GM20431 (cell line): ENCODE results near the gene FUT8.
"Not testable (repeated sequence)": the region's sequence is repeated elsewhere in the genome, so short reads cannot be mapped to it uniquely, and the experiment has no call there.

Source experiments
- in situ Hi-C: fragments of 300-500 bp; cut with MseI, MboI; formaldehyde crosslinking; loops from one replicate; pipeline ENCODE4 v1.15.0; 2020; ENCODE audit warnings: low sequenced_read_pairs; ENCODE audit not compliant: unreplicated experiment

The FUT8 gene

GRCh38 chr14:65599375-65599774 is 186.8 kb downstream of the FUT8 start:
- in situ Hi-C loops = no loop called here

- in situ Hi-C loops = no loop called here
Measured at GRCh38 chr14:65600742-65601141, 188.2 kb downstream of the FUT8 start.

GRCh38 chr14:65604535-65604934 is 192.0 kb downstream of the FUT8 start:
- in situ Hi-C loops = no loop called here

GRCh38 chr14:65604936-65605335 is 192.4 kb downstream of the FUT8 start:
- in situ Hi-C loops = no loop called here

- in situ Hi-C loops = no loop called here
Measured at GRCh38 chr14:65606460-65606859, 193.9 kb downstream of the FUT8 start.

- in situ Hi-C loops = no loop called here
Measured at GRCh38 chr14:65613131-65613650, 200.7 kb downstream of the FUT8 start.

- in situ Hi-C loops = no loop called here
Measured at GRCh38 chr14:65618996-65619395, 206.5 kb downstream of the FUT8 start.

GRCh38 chr14:65620195-65620594 is 207.7 kb downstream of the FUT8 start:
- in situ Hi-C loops = no loop called here

GRCh38 chr14:65622703-65623102 is 210.2 kb downstream of the FUT8 start:
- in situ Hi-C loops = no loop called here

GRCh38 chr14:65623759-65624158 is 211.2 kb downstream of the FUT8 start:
- in situ Hi-C loops = no loop called here

GRCh38 chr14:65627315-65627714 is 214.8 kb downstream of the FUT8 start:
- in situ Hi-C loops = no loop called here

GRCh38 chr14:65628664-65629063 is 216.1 kb downstream of the FUT8 start:
- in situ Hi-C loops = no loop called here

GRCh38 chr14:65631040-65631439 is 218.5 kb downstream of the FUT8 start:
- in situ Hi-C loops = no loop called here

- in situ Hi-C loops = no loop called here
Measured at GRCh38 chr14:65632487-65632886, 220.0 kb downstream of the FUT8 start.

GRCh38 chr14:65633666-65634065 is 221.1 kb downstream of the FUT8 start:
- in situ Hi-C loops = not testable (repeated sequence)

- in situ Hi-C loops = no loop called here
Measured at GRCh38 chr14:65637780-65638179, 225.2 kb downstream of the FUT8 start.

- in situ Hi-C loops = no loop called here
Measured at GRCh38 chr14:65639216-65639615, 226.7 kb downstream of the FUT8 start.

GRCh38 chr14:65650826-65651225 is 238.3 kb downstream of the FUT8 start:
- in situ Hi-C loops = no loop called here

- in situ Hi-C loops = no loop called here
Measured at GRCh38 chr14:65656554-65656953, 244.0 kb downstream of the FUT8 start.

GRCh38 chr14:65658202-65658601 is 245.7 kb downstream of the FUT8 start:
- in situ Hi-C loops = no loop called here

- in situ Hi-C loops = no loop called here
Measured at GRCh38 chr14:65661865-65662264, 249.3 kb downstream of the FUT8 start.

GRCh38 chr14:65664436-65664835 is 251.9 kb downstream of the FUT8 start:
- in situ Hi-C loops = no loop called here
